Liver (tissue), 9 donors: ENCODE results near the gene PNPLA6. TPM values are rescaled to one million over a fixed set of nuclear protein-coding genes. Genes with fewer than 3 reads are reported as not detected.

Experiments
- DNase-seq: peaks from one replicate; pipeline ENCODE4 v3.0.0-alpha.2; 2017; ENCODE audit warnings: low spot score
- H3K27ac ChIP-seq, 2 donors: one replicate each; pipeline ENCODE4 v1.7.0; 2013; ENCODE audit warnings: inconsistent platforms in 2 of 2, low read length in 2 of 2, control low read depth in 1 of 2, low read depth in 1 of 2, mild to moderate bottlenecking in 1 of 2
- H3K27me3 ChIP-seq, 4 donors: one replicate each; pipeline versions ENCODE4 v1.6.1 to v1.7.0; 2013; ENCODE audit warnings: low read length in 3 of 4, inconsistent platforms in 1 of 4, mild to moderate bottlenecking in 1 of 4, moderate library complexity in 1 of 4; ENCODE audit not compliant: control insufficient read depth in 4 of 4, insufficient read depth in 4 of 4
- H3K36me3 ChIP-seq, 4 donors: one replicate each; pipeline versions ENCODE4 v1.6.1 to v1.7.0; 2013; ENCODE audit warnings: low read length in 3 of 4, mild to moderate bottlenecking in 3 of 4, low read depth in 1 of 4, moderate library complexity in 1 of 4; ENCODE audit not compliant: control insufficient read depth in 4 of 4, insufficient read depth in 3 of 4
- H3K4me1 ChIP-seq, 4 donors: one replicate each; pipeline versions ENCODE4 v1.6.1 to v1.7.0; 2013; ENCODE audit warnings: low read length in 3 of 4, mild to moderate bottlenecking in 3 of 4, moderate library complexity in 1 of 4; ENCODE audit not compliant: control insufficient read depth in 4 of 4, insufficient read depth in 4 of 4
- H3K4me3 ChIP-seq, 3 donors: one replicate each; pipeline versions ENCODE4 v1.6.1 to v1.7.0; 2013; ENCODE audit warnings: low read length in 3 of 3, control low read depth in 1 of 3, low read depth in 1 of 3, mild to moderate bottlenecking in 1 of 3
- H3K9ac ChIP-seq, 2 donors: one replicate each; pipeline ENCODE4 v1.7.0; 2013; ENCODE audit warnings: low read length in 2 of 2, mild to moderate bottlenecking in 2 of 2, moderate library complexity in 2 of 2, control low read depth in 1 of 2, low read depth in 1 of 2
- H3K9me3 ChIP-seq, 4 donors: one replicate each; pipeline versions ENCODE4 v1.6.1 to v1.7.0; 2013; ENCODE audit warnings: low read length in 3 of 4; ENCODE audit not compliant: control insufficient read depth in 4 of 4
- EGR1 ChIP-seq, 2 donors: IDR thresholded peaks; 2 replicates each; pipeline ENCODE4 v1.6.1; 2016 to 2018; ENCODE audit warnings: antibody characterized with exemption in 2 of 2, low read depth in 2 of 2
- FOXA1 ChIP-seq: IDR thresholded peaks from 2 replicates; pipeline ENCODE4 v1.6.1; 2016; ENCODE audit warnings: antibody characterized with exemption
- FOXA2 ChIP-seq: IDR thresholded peaks from 2 replicates; pipeline ENCODE4 v1.6.1; 2016; ENCODE audit warnings: antibody characterized with exemption
- GABPA ChIP-seq, 2 donors: IDR thresholded peaks in 1 of 2; conservative IDR thresholded peaks in 1 of 2; 2 replicates each; pipeline ENCODE4 v1.6.1; 2016; ENCODE audit warnings: antibody characterized with exemption in 2 of 2, mild to moderate bottlenecking in 1 of 2, moderate library complexity in 1 of 2
- HNF4A ChIP-seq, 2 donors: conservative IDR thresholded peaks; 2 replicates each; pipeline ENCODE4 v1.6.1; 2016; ENCODE audit warnings: antibody characterized with exemption in 2 of 2, mild to moderate bottlenecking in 2 of 2
- HNF4G ChIP-seq: IDR thresholded peaks from 2 replicates; pipeline ENCODE4 v1.6.1; 2016; ENCODE audit warnings: antibody characterized with exemption
- JUND ChIP-seq, 2 donors: IDR thresholded peaks; 2 replicates each; pipeline ENCODE4 v1.6.1; 2016; ENCODE audit warnings: antibody characterized with exemption in 2 of 2
- NR2F2 ChIP-seq: IDR thresholded peaks from 2 replicates; pipeline ENCODE4 v1.6.1; 2016; ENCODE audit warnings: antibody characterized with exemption
- RAD21 ChIP-seq, 2 donors: IDR thresholded peaks; 2 replicates each; pipeline ENCODE4 v1.6.1; 2016; ENCODE audit warnings: antibody characterized with exemption in 2 of 2, mild to moderate bottlenecking in 2 of 2
- RXRA ChIP-seq, 2 donors: IDR thresholded peaks; 2 replicates each; pipeline ENCODE4 v1.6.1; 2017 to 2018; ENCODE audit warnings: antibody characterized with exemption in 2 of 2, mild to moderate bottlenecking in 1 of 2
- SP1 ChIP-seq: IDR thresholded peaks from 2 replicates; pipeline ENCODE4 v1.6.1; 2018; ENCODE audit warnings: antibody characterized with exemption, mild to moderate bottlenecking
- TAF1 ChIP-seq: conservative IDR thresholded peaks from 2 replicates; pipeline ENCODE4 v1.6.1; 2016; ENCODE audit warnings: antibody characterized with exemption, mild to moderate bottlenecking
- YY1 ChIP-seq: IDR thresholded peaks from 2 replicates; pipeline ENCODE4 v1.6.1; 2016; ENCODE audit warnings: antibody characterized with exemption, mild to moderate bottlenecking
- WGBS: extraction: QIAGEN DNeasy Blood & Tissue Kit; methylation state at CpG from one replicate; pipeline ENCODE4 v1.1.7; 2013; 5-methylcytosine and 5-hydroxymethylcytosine counted together
- polyA plus RNA-seq, 2 donors: library from polyadenylated mRNA; stranded (reverse) in 1 of 2; unstranded in 1 of 2; fragments of 200-250 nt in 1 of 2; fragments of >200 nt in 1 of 2; fragmentation: Nextera tagmentation in 1 of 2; extraction: Ambion mirVana in 1 of 2; gene quantifications; one replicate each; pipeline versions ENCODE4 v1.2.1 to v1.2.3, GENCODE V29; 2013 to 2015
- total RNA-seq, 2 donors: library from RNA; depleted of rRNA; stranded (reverse); fragments of >200 nt; gene quantifications; one replicate each; pipeline ENCODE4 v1.2.3, GENCODE V29; 2014
- TF ChIP-seq, protein P1 (sequence below): IDR thresholded peaks from 2 replicates; pipeline ENCODE4 v1.6.1; 2016; ENCODE audit warnings: antibody characterized with exemption
- TF ChIP-seq, protein P2 (sequence below): IDR thresholded peaks from 2 replicates; pipeline ENCODE4 v1.6.1; 2016; ENCODE audit warnings: antibody characterized with exemption
- TF ChIP-seq, protein P3 (sequence below): IDR thresholded peaks from 2 replicates; pipeline ENCODE4 v1.6.1; 2016; ENCODE audit warnings: antibody characterized with exemption, mild to moderate bottlenecking
- TF ChIP-seq, protein P4 (sequence below): fragments of 150-350 bp; IDR thresholded peaks from 2 replicates; pipeline ENCODE4 v1.5.1; 2017; ENCODE audit warnings: improper control_type of control experiment, low read depth, low read length; ENCODE audit not compliant: missing input control
- TF ChIP-seq, protein P5 (sequence below): IDR thresholded peaks from 2 replicates; pipeline ENCODE4 v1.6.1; 2016; ENCODE audit warnings: antibody characterized with exemption
- donor health status: healthy.
- donor health status: healthy.
- donor health status: healthy.
- donor health status: healthy.
- donor health status: healthy.

Gene PNPLA6
- total and polyA plus RNA-seq, 4 donors, result 20.9 to 68.4 (median 28.0) TPM

DNA sequence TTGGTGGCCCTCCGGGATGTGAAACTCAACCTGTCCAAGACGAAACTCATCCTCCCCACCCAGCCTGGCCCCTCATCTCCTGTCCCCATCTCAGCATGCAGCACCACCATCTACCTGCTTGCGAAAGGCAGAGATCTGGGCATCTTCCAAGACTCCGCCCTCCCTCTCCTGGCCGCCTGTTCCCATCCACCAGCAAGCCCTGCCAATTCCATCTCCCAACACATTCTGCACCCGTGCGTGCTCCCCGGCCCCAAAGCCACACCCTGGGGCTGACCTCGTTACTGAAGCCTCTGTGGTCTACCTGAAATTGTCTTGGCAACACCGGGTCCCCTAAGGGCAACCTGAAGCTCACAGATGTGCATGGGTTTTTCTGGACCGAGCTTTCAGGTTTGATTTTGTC lies 46.9 kb downstream of the PNPLA6 start:
- Histone ChIP-seq H3K4me3 (no peak overlapping the region), H3K9me3 (no peaks in the 10 kb centered on the region), H3K36me3 (no peaks in the 10 kb centered on the region), H3K4me1 (no peaks in the 10 kb centered on the region), H3K9ac (no peak overlapping the region), H3K27me3 (no peaks in the 10 kb centered on the region), H3K27ac (no peak overlapping the region)
- DNase-seq, result no peak
- WGBS, result 58% methylated on average over 11 of the region's 11 CpGs
- no peak for TF ChIP-seq TAF1
- TF ChIP-seq, protein P1, sequence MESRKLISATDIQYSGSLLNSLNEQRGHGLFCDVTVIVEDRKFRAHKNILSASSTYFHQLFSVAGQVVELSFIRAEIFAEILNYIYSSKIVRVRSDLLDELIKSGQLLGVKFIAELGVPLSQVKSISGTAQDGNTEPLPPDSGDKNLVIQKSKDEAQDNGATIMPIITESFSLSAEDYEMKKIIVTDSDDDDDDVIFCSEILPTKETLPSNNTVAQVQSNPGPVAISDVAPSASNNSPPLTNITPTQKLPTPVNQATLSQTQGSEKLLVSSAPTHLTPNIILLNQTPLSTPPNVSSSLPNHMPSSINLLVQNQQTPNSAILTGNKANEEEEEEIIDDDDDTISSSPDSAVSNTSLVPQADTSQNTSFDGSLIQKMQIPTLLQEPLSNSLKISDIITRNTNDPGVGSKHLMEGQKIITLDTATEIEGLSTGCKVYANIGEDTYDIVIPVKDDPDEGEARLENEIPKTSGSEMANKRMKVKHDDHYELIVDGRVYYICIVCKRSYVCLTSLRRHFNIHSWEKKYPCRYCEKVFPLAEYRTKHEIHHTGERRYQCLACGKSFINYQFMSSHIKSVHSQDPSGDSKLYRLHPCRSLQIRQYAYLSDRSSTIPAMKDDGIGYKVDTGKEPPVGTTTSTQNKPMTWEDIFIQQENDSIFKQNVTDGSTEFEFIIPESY, result no peak
- no peak for TF ChIP-seq HNF4G
- TF ChIP-seq, protein P2, sequence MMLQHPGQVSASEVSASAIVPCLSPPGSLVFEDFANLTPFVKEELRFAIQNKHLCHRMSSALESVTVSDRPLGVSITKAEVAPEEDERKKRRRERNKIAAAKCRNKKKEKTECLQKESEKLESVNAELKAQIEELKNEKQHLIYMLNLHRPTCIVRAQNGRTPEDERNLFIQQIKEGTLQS, result no peak
- TF ChIP-seq, protein P3, sequence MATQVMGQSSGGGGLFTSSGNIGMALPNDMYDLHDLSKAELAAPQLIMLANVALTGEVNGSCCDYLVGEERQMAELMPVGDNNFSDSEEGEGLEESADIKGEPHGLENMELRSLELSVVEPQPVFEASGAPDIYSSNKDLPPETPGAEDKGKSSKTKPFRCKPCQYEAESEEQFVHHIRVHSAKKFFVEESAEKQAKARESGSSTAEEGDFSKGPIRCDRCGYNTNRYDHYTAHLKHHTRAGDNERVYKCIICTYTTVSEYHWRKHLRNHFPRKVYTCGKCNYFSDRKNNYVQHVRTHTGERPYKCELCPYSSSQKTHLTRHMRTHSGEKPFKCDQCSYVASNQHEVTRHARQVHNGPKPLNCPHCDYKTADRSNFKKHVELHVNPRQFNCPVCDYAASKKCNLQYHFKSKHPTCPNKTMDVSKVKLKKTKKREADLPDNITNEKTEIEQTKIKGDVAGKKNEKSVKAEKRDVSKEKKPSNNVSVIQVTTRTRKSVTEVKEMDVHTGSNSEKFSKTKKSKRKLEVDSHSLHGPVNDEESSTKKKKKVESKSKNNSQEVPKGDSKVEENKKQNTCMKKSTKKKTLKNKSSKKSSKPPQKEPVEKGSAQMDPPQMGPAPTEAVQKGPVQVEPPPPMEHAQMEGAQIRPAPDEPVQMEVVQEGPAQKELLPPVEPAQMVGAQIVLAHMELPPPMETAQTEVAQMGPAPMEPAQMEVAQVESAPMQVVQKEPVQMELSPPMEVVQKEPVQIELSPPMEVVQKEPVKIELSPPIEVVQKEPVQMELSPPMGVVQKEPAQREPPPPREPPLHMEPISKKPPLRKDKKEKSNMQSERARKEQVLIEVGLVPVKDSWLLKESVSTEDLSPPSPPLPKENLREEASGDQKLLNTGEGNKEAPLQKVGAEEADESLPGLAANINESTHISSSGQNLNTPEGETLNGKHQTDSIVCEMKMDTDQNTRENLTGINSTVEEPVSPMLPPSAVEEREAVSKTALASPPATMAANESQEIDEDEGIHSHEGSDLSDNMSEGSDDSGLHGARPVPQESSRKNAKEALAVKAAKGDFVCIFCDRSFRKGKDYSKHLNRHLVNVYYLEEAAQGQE, result no peak

DNA sequence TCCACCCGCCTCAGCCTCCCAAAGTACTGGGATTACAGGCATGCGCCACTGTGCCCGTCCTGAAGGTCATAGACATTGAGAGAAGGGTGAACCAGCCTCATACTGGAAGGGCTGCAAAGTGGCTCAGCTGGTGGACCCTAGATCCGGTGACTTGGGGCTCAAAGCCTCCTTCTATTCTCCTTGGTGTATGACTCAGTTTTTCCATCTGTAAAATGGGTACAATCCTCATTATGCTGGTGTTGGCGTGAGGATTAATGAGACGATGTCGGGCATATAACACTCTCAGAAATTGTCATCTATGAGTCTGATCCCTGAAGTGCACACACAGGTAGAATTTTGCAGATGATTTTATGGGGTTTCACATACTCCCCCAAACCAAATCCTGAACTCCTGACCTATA lies 54.3 kb downstream of the PNPLA6 start:
- Histone ChIP-seq H3K4me3 (no peak overlapping the region), H3K27me3 (no peaks in the 10 kb centered on the region), H3K9me3 (no peaks in the 10 kb centered on the region), H3K27ac (no peak overlapping the region), H3K36me3 (no peaks in the 10 kb centered on the region), H3K4me1 (no peaks in the 10 kb centered on the region), H3K9ac (no peak overlapping the region)
- 91% methylated on average over 7 of the region's 7 CpGs for WGBS
- DNase-seq, result no peak
- TF ChIP-seq, protein P1, result no peak
- no peak for TF ChIP-seq NR2F2
- TF ChIP-seq HNF4A (conservative IDR thresholded peaks at IDR 0.05), result no peak
- TF ChIP-seq, protein P4, sequence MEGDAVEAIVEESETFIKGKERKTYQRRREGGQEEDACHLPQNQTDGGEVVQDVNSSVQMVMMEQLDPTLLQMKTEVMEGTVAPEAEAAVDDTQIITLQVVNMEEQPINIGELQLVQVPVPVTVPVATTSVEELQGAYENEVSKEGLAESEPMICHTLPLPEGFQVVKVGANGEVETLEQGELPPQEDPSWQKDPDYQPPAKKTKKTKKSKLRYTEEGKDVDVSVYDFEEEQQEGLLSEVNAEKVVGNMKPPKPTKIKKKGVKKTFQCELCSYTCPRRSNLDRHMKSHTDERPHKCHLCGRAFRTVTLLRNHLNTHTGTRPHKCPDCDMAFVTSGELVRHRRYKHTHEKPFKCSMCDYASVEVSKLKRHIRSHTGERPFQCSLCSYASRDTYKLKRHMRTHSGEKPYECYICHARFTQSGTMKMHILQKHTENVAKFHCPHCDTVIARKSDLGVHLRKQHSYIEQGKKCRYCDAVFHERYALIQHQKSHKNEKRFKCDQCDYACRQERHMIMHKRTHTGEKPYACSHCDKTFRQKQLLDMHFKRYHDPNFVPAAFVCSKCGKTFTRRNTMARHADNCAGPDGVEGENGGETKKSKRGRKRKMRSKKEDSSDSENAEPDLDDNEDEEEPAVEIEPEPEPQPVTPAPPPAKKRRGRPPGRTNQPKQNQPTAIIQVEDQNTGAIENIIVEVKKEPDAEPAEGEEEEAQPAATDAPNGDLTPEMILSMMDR, result no peak
- no peak for TF ChIP-seq EGR1 (IDR thresholded peaks at IDR 0.05; ENCODE audit: low read depth in 2 of 2)
- TF ChIP-seq YY1, result no peak
- no peak for TF ChIP-seq FOXA1
- TF ChIP-seq RAD21 (IDR thresholded peaks at IDR 0.05), result no peak
- no peak for TF ChIP-seq GABPA (IDR thresholded peaks at IDR 0.05 in 1 of 2, conservative IDR thresholded peaks at IDR 0.05 in 1 of 2)
- TF ChIP-seq, protein P5, sequence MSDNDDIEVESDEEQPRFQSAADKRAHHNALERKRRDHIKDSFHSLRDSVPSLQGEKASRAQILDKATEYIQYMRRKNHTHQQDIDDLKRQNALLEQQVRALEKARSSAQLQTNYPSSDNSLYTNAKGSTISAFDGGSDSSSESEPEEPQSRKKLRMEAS, result no peak
- no peak for TF ChIP-seq FOXA2
- TF ChIP-seq HNF4G, result no peak
- no peak for TF ChIP-seq TAF1
- TF ChIP-seq SP1, result no peak
- TF ChIP-seq, protein P2, result no peak
- TF ChIP-seq JUND (IDR thresholded peaks at IDR 0.05), result no peak
- TF ChIP-seq RXRA (IDR thresholded peaks at IDR 0.05), result no peak
- TF ChIP-seq, protein P3, result no peak
